GM23338 (cell line): Measurements from ENCODE around the gene PRR27. TPM values are rescaled to one million over a fixed set of nuclear protein-coding genes. Genes with fewer than 3 reads are reported as not detected.

Experiments
- ATAC-seq: fragments of 200-7000 bp; cut with Tn5 transposase; 3 replicates; pipeline ENCODE4 v1.9.1; 2020
- DNase-seq: peaks from one replicate; pipeline ENCODE4 v3.0.0-alpha.2; 2015; ENCODE audit warnings: low spot score
- H2AFZ ChIP-seq: fragments of 200-600 bp; sonication (generic); 2 replicates; pipeline ENCODE4 v1.8.0; 2016; ENCODE audit warnings: antibody characterized with exemption, mild to moderate bottlenecking, moderate library complexity
- H3F3A ChIP-seq: fragments of 200-600 bp; sonication (generic); replicated peaks from 2 replicates; pipeline ENCODE4 v1.8.0; 2017; ENCODE audit warnings: antibody characterized with exemption, mixed run types, low read depth
- H3K27ac ChIP-seq: fragments of 200-600 bp; sonication (generic); 2 replicates; pipeline ENCODE4 v1.6.1; 2016; ENCODE audit warnings: low read depth
- H3K27me3 ChIP-seq: fragments of 200-600 bp; sonication (generic); 2 replicates; pipeline ENCODE4 v1.8.0; 2016; ENCODE audit warnings: mild to moderate bottlenecking, mixed run types, moderate library complexity; ENCODE audit not compliant: insufficient read depth
- H3K36me3 ChIP-seq: fragments of 200-600 bp; sonication (generic); 2 replicates; pipeline ENCODE4 v1.8.0; 2016; ENCODE audit warnings: mild to moderate bottlenecking; ENCODE audit not compliant: insufficient read depth
- H3K4me1 ChIP-seq: fragments of 200-600 bp; sonication (generic); 2 replicates; pipeline ENCODE4 v1.8.0; 2016; ENCODE audit warnings: mild to moderate bottlenecking, moderate library complexity; ENCODE audit not compliant: insufficient read depth
- H3K4me2 ChIP-seq: fragments of 200-600 bp; sonication (generic); 2 replicates; pipeline ENCODE4 v1.7.1; 2017; ENCODE audit warnings: mixed run types
- H3K4me3 ChIP-seq: fragments of 200-600 bp; sonication (generic); 2 replicates; pipeline ENCODE4 v1.6.1; 2016; ENCODE audit warnings: mixed run types
- H3K79me2 ChIP-seq: fragments of 200-600 bp; sonication (generic); replicated peaks from 2 replicates; pipeline ENCODE4 v1.8.0; 2017; ENCODE audit warnings: mild to moderate bottlenecking; ENCODE audit not compliant: insufficient read depth
- H3K9me2 ChIP-seq: fragments of 200-600 bp; sonication (generic); 2 replicates; pipeline ENCODE4 v1.8.0; 2017; ENCODE audit not compliant: insufficient read depth
- H4K20me1 ChIP-seq: fragments of 200-600 bp; sonication (generic); replicated peaks from 2 replicates; pipeline ENCODE4 v1.8.0; 2017; ENCODE audit warnings: mild to moderate bottlenecking; ENCODE audit not compliant: insufficient read depth
- H3K27ac Mint-ChIP-seq: 2 replicates; pipeline ENCODE4 v1.8.0; 2020; ENCODE audit warnings: inconsistent platforms, mild to moderate bottlenecking, moderate library complexity, mixed read lengths
- H3K27me3 Mint-ChIP-seq: 3 replicates; pipeline ENCODE4 v1.8.0; 2022; ENCODE audit warnings: low read depth, mild to moderate bottlenecking, moderate library complexity, mixed read lengths, inconsistent platforms; ENCODE audit not compliant: insufficient read depth, poor library complexity
- H3K36me3 Mint-ChIP-seq: 3 replicates; pipeline ENCODE4 v1.8.0; 2021; ENCODE audit warnings: low read depth, mild to moderate bottlenecking, inconsistent platforms, moderate library complexity, mixed read lengths
- H3K4me1 Mint-ChIP-seq: 3 replicates; pipeline ENCODE4 v1.8.0; 2020; ENCODE audit warnings: mild to moderate bottlenecking, inconsistent platforms, mixed read lengths
- H3K4me3 Mint-ChIP-seq: 3 replicates; pipeline ENCODE4 v1.8.0; 2021; ENCODE audit warnings: moderate library complexity, mild to moderate bottlenecking, inconsistent platforms, mixed read lengths
- H3K9me3 Mint-ChIP-seq: 3 replicates; pipeline ENCODE4 v1.8.0; 2020; ENCODE audit warnings: moderate library complexity, mild to moderate bottlenecking, inconsistent platforms, mixed read lengths
- CREB1 ChIP-seq: fragments of 250-450 bp; sonication (Bioruptor Pico); IDR thresholded peaks from 2 replicates; pipeline ENCODE4 v1.5.0; 2020; ENCODE audit warnings: low read depth, mild to moderate bottlenecking, moderate library complexity
- CTCF ChIP-seq, 2 experiments: fragments of 200-600 bp in 1 of 2; sonication (generic) in 1 of 2; conservative IDR thresholded peaks; 2 replicates each; pipeline versions ENCODE4 v1.5.1 to v1.6.1; 2016 to 2017; ENCODE audit warnings: antibody characterized with exemption in 2 of 2, low read depth in 2 of 2, mild to moderate bottlenecking in 2 of 2, moderate library complexity in 1 of 2
- EZH2 ChIP-seq: fragments of 200-600 bp; sonication (generic); IDR thresholded peaks from one replicate; pipeline ENCODE4 v1.8.0; 2017; ENCODE audit warnings: antibody characterized with exemption, mild to moderate bottlenecking, low read depth; ENCODE audit not compliant: unreplicated experiment
- EZH2phosphoT487 ChIP-seq: fragments of 200-600 bp; sonication (generic); IDR thresholded peaks from one replicate; pipeline ENCODE4 v1.8.1; 2018; ENCODE audit warnings: antibody characterized with exemption; ENCODE audit not compliant: unreplicated experiment
- REST ChIP-seq: IDR thresholded peaks from one replicate; pipeline ENCODE4 v1.6.1; 2018; ENCODE audit warnings: antibody characterized with exemption; ENCODE audit not compliant: unreplicated experiment
- STAT1 ChIP-seq: IDR thresholded peaks from one replicate; pipeline ENCODE4 v1.6.1; 2016; ENCODE audit warnings: antibody characterized with exemption; ENCODE audit not compliant: unreplicated experiment
- polyA plus RNA-seq: library from polyadenylated mRNA; unstranded; fragments of >200 nt; fragmentation: Nextera tagmentation; extraction: Ambion mirVana; gene quantifications from 2 replicates; pipeline ENCODE4 v1.2.1, GENCODE V29; 2016
- total RNA-seq: library from RNA; depleted of rRNA; stranded (reverse); fragments of >200 nt; shearing (Covaris generic); gene quantifications from 2 replicates; pipeline ENCODE4 v1.2.3, GENCODE V29; 2014
- TF ChIP-seq, protein P1 (sequence below): IDR thresholded peaks from 2 replicates; pipeline ENCODE4 v1.6.1; 2016; ENCODE audit warnings: antibody characterized with exemption

Gene PRR27
- total and polyA plus RNA-seq, 2 experiments from 2014 or later, result not detected

DNA sequence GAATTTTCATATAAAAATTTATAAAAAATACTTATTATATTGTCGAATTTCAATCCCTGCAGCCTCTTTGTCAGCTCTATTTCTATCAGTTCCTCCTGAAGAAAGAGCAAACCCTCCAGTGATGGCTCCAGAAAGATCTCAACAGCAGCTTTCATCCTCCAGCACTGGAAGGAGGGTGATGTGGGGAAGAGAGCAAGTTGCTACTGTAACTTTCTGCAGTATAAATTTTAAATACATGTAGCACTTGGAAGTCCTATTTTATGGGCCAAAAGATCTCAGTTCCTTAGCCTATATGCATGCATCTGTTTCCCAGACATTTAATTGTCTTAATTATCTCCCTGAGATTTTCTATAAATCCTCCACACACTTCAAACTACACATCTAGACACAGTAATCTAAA lies 27.8 kb downstream of the PRR27 start:
- H3K4me1 ChIP-seq, result no peaks in the 10 kb centered on the region
- DNase-seq (no peak), ATAC-seq (no peak)
- no peaks in the 10 kb centered on the region for H3K36me3 Mint-ChIP-seq
- no peak overlapping the region for H3K4me2 ChIP-seq
- H3K27me3 Mint-ChIP-seq, result no peaks in the 10 kb centered on the region
- H3K27ac Mint-ChIP-seq, result no peak overlapping the region
- TF ChIP-seq, protein P1, sequence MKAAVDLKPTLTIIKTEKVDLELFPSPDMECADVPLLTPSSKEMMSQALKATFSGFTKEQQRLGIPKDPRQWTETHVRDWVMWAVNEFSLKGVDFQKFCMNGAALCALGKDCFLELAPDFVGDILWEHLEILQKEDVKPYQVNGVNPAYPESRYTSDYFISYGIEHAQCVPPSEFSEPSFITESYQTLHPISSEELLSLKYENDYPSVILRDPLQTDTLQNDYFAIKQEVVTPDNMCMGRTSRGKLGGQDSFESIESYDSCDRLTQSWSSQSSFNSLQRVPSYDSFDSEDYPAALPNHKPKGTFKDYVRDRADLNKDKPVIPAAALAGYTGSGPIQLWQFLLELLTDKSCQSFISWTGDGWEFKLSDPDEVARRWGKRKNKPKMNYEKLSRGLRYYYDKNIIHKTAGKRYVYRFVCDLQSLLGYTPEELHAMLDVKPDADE, result no peak
- no peak for TF ChIP-seq CREB1 (CRISPR knock-in tag)
- no peaks in the 10 kb centered on the region for H3K27me3 ChIP-seq
- no peak overlapping the region for H3K27ac ChIP-seq
- no peaks in the 10 kb centered on the region for H3F3A ChIP-seq
- H2AFZ ChIP-seq, result no peak overlapping the region
- no peaks in the 10 kb centered on the region; the same call in 2 of the 3 replicates for H3K9me3 Mint-ChIP-seq
- no peak overlapping the region for H3K4me3 ChIP-seq
- no peaks in the 10 kb centered on the region for H3K4me1 Mint-ChIP-seq
- H3K9me2 ChIP-seq, result no peaks in the 10 kb centered on the region
- H3K79me2 ChIP-seq, result no peaks in the 10 kb centered on the region
- H3K36me3 ChIP-seq, result no peaks in the 10 kb centered on the region
- no peaks in the 10 kb centered on the region for H4K20me1 ChIP-seq
- H3K4me3 Mint-ChIP-seq, result no peak overlapping the region

- H3F3A ChIP-seq, result no peaks in the 10 kb centered on the region
- DNase-seq (no peak), ATAC-seq (no peak)
- no peak overlapping the region for H3K4me3 ChIP-seq
- no peak overlapping the region; the same call in 1 of the 2 replicates for H2AFZ ChIP-seq
- Mint-ChIP-seq H3K36me3 (no peaks in the 10 kb centered on the region), H3K27me3 (no peaks in the 10 kb centered on the region), H3K4me1 (no peaks in the 10 kb centered on the region), H3K4me3 (no peak overlapping the region), H3K27ac (no peak overlapping the region), H3K9me3 (no peaks in the 10 kb centered on the region; the same call in 2 of the 3 replicates)
- H3K79me2 ChIP-seq, result no peaks in the 10 kb centered on the region
- H4K20me1 ChIP-seq, result no peaks in the 10 kb centered on the region
- H3K4me2 ChIP-seq, result no peak overlapping the region
- H3K27me3 ChIP-seq, result no peaks in the 10 kb centered on the region
- no peak for TF ChIP-seq EZH2
- TF ChIP-seq EZH2phosphoT487, result no peak
- TF ChIP-seq, protein P1, result no peak
- TF ChIP-seq STAT1, result no peak
- no peak overlapping the region for H3K27ac ChIP-seq
- no peaks in the 10 kb centered on the region for H3K4me1 ChIP-seq
- H3K9me2 ChIP-seq, result no peaks in the 10 kb centered on the region
- no peaks in the 10 kb centered on the region for H3K36me3 ChIP-seq
Measured at GRCh38 chr4:70182517-70183167, 28.6 kb downstream of the PRR27 start.

GRCh38 chr4:70183168-70183939 lies 29.3 kb downstream of the PRR27 start:
- Histone ChIP-seq H3K36me3 (no peaks in the 10 kb centered on the region), H3F3A (no peaks in the 10 kb centered on the region), H3K9me2 (no peaks in the 10 kb centered on the region), H3K79me2 (no peaks in the 10 kb centered on the region), H2AFZ (no peak overlapping the region), H3K27ac (no peak overlapping the region), H3K4me3 (no peak overlapping the region), H4K20me1 (no peaks in the 10 kb centered on the region), H3K4me2 (no peak overlapping the region), H3K27me3 (no peaks in the 10 kb centered on the region), H3K4me1 (no peaks in the 10 kb centered on the region)
- TF ChIP-seq CTCF (conservative IDR thresholded peaks at IDR 0.05; ENCODE audit: low read depth in 2 of 2) (peak; percentile 76 to 98), REST (no peak)
- no peak overlapping the region for H3K4me3 Mint-ChIP-seq
- H3K27me3 Mint-ChIP-seq, result no peaks in the 10 kb centered on the region
- peak overlapping the region; percentile 76; the same call in 1 of the 2 replicates for H3K27ac Mint-ChIP-seq
- DNase-seq, result peak; percentile 83
- no peaks in the 10 kb centered on the region for H3K9me3 Mint-ChIP-seq
- no peaks in the 10 kb centered on the region for H3K4me1 Mint-ChIP-seq
- peak; percentile 88 for ATAC-seq
- no peaks in the 10 kb centered on the region for H3K36me3 Mint-ChIP-seq
